ENCODE data around the gene IGHMBP2.

GRCh38 chr11:68980776-68981065, 77.0 kb downstream of the IGHMBP2 start, which contains the start of gene MRGPRD:
- TF ChIP-seq HDGF (IDR thresholded peaks at IDR 0.05; ENCODE audit: borderline replicate concordance), result no peak
- no peak for TF ChIP-seq FOXK2 (IDR thresholded peaks at IDR 0.05)
- TF ChIP-seq PKNOX1 (IDR thresholded peaks at IDR 0.05), result no peak
- TF ChIP-seq NFRKB (IDR thresholded peaks at IDR 0.05), result no peak
